ENCODE data around the gene SLC5A12. TPM values are rescaled to one million over a fixed set of nuclear protein-coding genes. Genes with fewer than 3 reads are reported as not detected.

The SLC5A12 gene
- total RNA-seq, 1 experiment from 2014 or later = not detected

GRCh38 chr11:26700574-26701235 is 21.2 kb downstream of the SLC5A12 start:
- TF ChIP-seq CTCF (IDR thresholded peaks at IDR 0.05; ENCODE audit: unreplicated experiment) = no peak
- intact Hi-C loops (cut with micrococcal nuclease; ENCODE audit: unreplicated experiment) = no loop called here

GRCh38 chr11:26698224-26698623 is 23.6 kb downstream of the SLC5A12 start:
- Mint-ChIP-seq H3K27ac (ENCODE audit: unreplicated experiment) (no peak overlapping the region), H3K4me3 (ENCODE audit: low read depth, unreplicated experiment) (no peak overlapping the region), H3K9me3 (ENCODE audit: low read depth, unreplicated experiment) (no peaks in the 10 kb centered on the region), H3K4me1 (ENCODE audit: low read depth, unreplicated experiment) (no peaks in the 10 kb centered on the region), H3K27me3 (ENCODE audit: unreplicated experiment) (no peaks in the 10 kb centered on the region), H3K36me3 (ENCODE audit: insufficient read depth, unreplicated experiment) (no peaks in the 10 kb centered on the region)
- intact Hi-C loops (cut with micrococcal nuclease; ENCODE audit: unreplicated experiment) = no loop called here
- CTCF ChIA-PET = no interaction called here
- TF ChIP-seq CTCF (IDR thresholded peaks at IDR 0.05; ENCODE audit: unreplicated experiment) = no peak
- DNase-seq = no peak
- no TSS peak for BruUV-seq (replicated peaks)

More at GRCh38 chr11:26700574-26701235, 21.2 kb downstream of the SLC5A12 start:
- H3K36me3 Mint-ChIP-seq (ENCODE audit: insufficient read depth, unreplicated experiment) = no peaks in the 10 kb centered on the region
- H3K27ac Mint-ChIP-seq (ENCODE audit: unreplicated experiment) = no peak overlapping the region
- no peaks in the 10 kb centered on the region for H3K27me3 Mint-ChIP-seq (ENCODE audit: unreplicated experiment)
- no peaks in the 10 kb centered on the region for H3K9me3 Mint-ChIP-seq (ENCODE audit: low read depth, unreplicated experiment)
- CTCF ChIA-PET = no interaction called here
- H3K4me1 Mint-ChIP-seq (ENCODE audit: low read depth, unreplicated experiment) = peaks cover 8% of the 10 kb centered on the region
- H3K4me3 Mint-ChIP-seq (ENCODE audit: low read depth, unreplicated experiment) = no peak overlapping the region
- DNase-seq = no peak
- no TSS peak for BruUV-seq (replicated peaks)

DNA sequence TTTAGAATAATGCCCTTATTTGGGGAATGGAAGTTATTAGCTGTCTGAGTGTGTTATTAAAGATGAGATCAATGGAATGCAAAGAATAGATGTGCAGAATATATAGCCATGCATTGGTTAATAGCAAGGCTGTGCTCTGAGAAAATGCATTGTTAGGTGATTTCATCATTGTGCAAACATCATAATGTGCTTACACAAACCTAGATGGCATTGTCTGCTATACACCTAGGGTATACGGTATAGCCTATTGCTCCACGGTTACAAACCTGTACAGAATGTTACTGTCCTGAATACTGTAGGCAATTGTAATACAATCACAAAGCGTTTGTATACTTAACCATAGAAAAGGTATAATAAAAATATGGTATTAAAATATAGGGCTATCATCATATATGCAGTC is 25.5 kb downstream of the SLC5A12 start:
- CTCF ChIA-PET = no interaction called here
- Mint-ChIP-seq H3K4me1 (ENCODE audit: low read depth, unreplicated experiment) (no peaks in the 10 kb centered on the region), H3K4me3 (ENCODE audit: low read depth, unreplicated experiment) (no peak overlapping the region), H3K27ac (ENCODE audit: unreplicated experiment) (no peak overlapping the region), H3K9me3 (ENCODE audit: low read depth, unreplicated experiment) (no peaks in the 10 kb centered on the region), H3K36me3 (ENCODE audit: insufficient read depth, unreplicated experiment) (no peaks in the 10 kb centered on the region), H3K27me3 (ENCODE audit: unreplicated experiment) (no peaks in the 10 kb centered on the region)
- no peak for TF ChIP-seq CTCF (IDR thresholded peaks at IDR 0.05; ENCODE audit: unreplicated experiment)
- BruUV-seq (replicated peaks) = no TSS peak
- DNase-seq = no peak
- intact Hi-C loops (cut with micrococcal nuclease; ENCODE audit: unreplicated experiment) = no loop called here

- Mint-ChIP-seq H3K4me1 (ENCODE audit: low read depth, unreplicated experiment) (no peaks in the 10 kb centered on the region), H3K27me3 (ENCODE audit: unreplicated experiment) (no peaks in the 10 kb centered on the region), H3K27ac (ENCODE audit: unreplicated experiment) (no peak overlapping the region), H3K36me3 (ENCODE audit: insufficient read depth, unreplicated experiment) (no peaks in the 10 kb centered on the region), H3K4me3 (ENCODE audit: low read depth, unreplicated experiment) (no peak overlapping the region), H3K9me3 (ENCODE audit: low read depth, unreplicated experiment) (no peaks in the 10 kb centered on the region)
- TF ChIP-seq CTCF (IDR thresholded peaks at IDR 0.05; ENCODE audit: unreplicated experiment) = no peak
- intact Hi-C loops (cut with micrococcal nuclease; ENCODE audit: unreplicated experiment) = no loop called here
- no TSS peak for BruUV-seq (replicated peaks)
- no peak for DNase-seq
- CTCF ChIA-PET = no interaction called here
Observed at GRCh38 chr11:26688701-26689100, 33.2 kb downstream of the SLC5A12 start.
